Activated CD8-positive, alpha-beta memory T cell treated with anti-CD3 and anti-CD28 coated beads, Interleukin-2, amount 50 U/mL, for 24 hours (primary cell): Measurements from ENCODE around the gene COX7A1.

Experiments
- DNase-seq: peaks from one replicate; pipeline ENCODE4 v3.0.0-alpha.2; 2020; ENCODE audit errors: extremely low read depth

COX7A1 gene

DNA sequence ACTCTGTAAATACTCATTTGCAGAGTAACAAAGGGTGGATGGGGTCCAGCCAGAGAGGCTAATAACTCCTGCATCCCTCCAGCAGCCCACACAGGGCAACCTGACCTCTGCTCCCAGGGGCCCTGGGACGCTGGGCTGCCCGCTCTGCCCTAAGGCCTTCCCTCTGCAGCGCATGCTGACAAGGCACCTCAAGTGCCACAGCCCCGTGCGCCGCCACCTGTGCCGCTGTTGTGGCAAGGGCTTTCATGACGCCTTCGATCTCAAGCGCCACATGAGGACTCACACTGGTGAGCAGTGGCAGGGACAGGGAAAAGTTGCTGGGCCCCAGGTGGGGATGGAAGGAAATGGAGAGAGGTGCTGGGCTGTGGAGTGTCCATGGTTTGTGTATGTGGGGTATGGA is 39.6 kb downstream of the COX7A1 start:
- DNase-seq = no peak

DNA sequence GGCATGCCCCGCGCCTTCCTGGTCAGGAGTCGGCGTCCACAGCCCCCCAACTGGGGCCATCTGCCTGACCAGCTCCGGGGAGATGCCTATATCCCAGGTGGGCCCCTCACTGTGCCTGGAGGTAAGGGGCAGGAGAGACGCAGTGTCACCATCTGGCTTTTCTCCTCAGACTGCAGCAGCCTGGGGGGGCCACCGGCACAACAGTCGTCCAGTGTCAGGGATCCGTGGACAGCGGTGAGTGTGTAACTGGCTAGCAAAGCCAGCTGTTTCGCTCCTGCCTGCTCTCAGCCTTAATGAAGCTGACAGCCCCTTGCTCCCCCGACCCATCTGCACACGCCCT is 41.1 kb downstream of the COX7A1 start:
- no peak for DNase-seq

DNA sequence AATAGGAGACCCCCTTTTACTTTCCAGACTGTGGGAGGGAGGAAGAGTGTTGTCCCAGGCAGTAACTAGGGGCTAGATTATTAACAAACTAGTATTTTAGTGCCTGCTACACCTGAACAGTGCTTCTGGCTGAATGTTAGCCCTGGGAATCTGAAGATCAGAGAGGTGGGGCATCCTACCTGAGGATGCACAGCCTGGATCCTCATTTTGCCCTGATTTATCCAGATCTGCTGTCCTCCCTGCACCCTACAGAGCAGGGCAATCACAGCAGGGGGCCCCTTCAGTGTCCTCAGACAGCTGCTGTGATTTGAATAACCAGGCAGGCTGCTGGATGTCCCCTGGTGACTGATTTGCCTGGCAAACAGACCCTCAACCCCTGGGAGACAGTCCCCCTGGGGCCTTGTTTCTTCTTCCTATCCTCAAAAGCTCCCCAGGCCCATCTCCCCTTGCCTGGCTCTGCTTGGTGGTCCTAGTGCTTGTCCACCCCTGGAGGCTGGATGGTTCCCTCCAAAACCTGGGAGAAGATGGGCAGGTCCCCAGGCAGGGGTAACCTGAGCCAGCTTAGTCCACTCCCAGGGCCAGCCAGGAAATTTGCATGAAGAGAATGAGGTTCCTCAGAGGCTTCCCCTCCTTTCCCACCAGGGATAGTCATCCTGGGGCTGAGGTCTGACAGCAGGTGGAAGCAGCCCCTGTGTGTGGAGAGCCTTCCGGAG is 41.6 kb downstream of the COX7A1 start, which contains the start of gene OVOL3:
OVOL3 (plus strand) TSS at position 657 of the 713 bp plus-strand sequence. CDS start 60 bp downstream, outside the sequence.
- no peak for DNase-seq

DNA sequence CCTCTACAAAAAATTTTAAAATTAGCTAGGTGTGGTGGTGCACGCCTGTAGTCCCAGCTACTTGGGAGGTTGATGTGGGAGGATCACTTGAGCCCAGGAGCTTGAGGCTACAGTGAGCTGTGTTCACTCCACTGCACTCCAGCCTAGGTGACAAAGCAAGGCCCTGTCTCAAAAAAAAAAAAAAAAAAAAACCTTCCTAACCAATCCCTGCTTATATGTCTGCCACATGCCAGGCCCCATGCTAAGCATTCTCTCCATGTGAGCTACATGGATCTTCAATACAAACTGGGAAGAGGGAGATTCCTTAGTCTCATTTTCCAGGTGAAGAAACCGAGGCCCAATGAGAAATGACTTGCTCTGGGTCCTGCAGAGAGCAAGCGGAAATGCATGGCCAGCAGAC is 43.6 kb downstream of the COX7A1 start:
- no peak for DNase-seq

DNA sequence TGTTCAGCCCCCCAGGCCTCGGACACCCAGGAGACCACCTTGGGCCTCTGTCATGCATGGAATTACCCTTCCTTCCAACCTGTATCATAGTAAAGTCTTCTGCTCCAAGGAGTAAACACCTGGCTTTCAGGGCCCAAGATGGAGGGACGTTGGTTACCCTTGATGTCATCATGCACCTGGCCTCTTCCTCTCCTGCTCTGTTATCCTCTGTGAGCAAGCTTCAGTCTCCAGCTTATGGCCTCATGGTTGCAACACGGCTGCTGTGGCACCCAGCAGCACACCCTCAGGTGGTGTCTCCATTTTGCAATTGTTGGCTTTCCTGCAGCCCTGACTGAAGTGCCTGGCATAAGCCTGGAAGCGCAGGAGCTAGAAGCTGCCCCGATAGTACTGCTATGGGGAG is 45.3 kb downstream of the COX7A1 start:
- no peak for DNase-seq

DNA sequence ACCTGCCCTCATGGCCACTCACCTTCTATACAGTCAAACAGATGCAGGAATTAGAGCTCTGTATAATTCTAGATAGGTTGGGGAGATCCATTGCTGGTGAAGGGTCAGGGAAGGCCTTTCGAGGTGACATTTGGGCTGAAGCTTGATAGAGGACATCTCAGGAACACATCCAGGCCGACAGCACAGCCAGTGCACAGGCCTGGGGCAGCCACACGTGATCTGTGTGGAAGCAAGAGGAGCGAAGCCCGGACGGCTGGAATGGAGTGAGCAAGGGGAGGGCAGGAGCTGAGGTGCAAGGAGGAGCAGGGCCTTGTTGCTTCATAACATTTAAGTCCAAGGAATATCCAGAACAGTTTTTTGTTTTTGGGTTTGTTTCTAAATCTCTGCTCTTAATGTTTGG is 45.8 kb downstream of the COX7A1 start:
- no peak for DNase-seq

DNA sequence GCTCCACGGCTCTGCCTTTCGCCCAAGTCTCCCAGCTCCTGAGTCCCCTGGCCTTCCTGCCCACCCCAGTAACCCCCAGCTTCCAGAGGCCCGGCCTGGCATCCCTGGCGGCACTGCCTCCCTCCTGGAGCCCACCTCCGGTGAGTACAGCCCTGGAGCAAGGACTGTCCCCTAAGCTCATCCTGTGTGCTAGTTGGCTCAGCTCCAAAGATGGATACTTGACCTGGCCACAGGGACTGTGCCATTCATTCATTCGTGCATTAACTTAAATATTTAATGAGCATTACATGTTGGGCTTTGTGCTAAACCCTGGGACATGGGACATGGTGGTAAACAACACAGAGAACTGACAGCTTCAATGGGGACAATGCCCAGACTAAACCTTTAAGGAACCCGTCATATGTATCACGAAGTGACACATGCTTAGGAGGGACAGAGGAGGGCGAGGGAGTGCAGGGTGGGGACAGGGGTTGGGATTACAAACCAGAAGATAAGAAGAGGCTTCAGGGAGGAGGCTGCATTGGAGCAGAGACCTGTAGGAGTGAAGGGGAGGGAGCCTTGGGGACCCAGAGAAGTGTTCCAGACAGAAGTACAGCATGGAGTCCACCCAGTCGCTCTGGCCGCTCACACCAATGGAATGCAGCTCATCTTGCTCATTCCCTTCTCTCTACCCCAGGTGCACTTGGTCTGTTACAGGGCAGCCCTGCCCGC is 48.2 kb downstream of the COX7A1 start:
- DNase-seq = no peak

DNA sequence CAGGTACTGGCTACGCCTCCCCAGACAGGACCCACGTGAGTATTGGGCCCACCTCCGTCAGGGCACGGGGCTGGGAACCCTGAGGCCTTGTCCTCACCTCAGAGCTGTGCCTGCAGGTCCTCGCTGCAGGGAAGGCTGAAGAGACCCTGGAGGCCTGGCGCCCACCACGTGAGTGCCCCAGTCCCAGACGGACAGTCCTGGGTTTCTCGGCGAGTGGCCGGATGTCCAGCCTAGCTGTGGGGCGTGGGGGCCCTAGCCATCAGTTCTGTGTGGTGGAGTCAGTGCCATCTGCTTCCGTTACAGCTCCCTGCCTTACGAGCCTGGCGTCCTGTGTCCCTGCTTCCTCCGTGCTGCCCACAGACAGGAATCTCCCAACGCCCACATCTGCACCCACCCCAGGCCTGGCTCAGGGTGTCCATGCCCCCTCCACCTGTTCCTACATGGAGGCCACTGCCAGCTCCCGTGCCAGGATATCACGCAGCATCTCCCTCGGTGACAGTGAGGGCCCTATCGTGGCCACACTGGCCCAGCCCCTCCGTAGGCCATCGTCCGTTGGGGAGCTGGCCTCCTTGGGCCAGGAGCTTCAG is 49.1 kb downstream of the COX7A1 start:
- no peak for DNase-seq

DNA sequence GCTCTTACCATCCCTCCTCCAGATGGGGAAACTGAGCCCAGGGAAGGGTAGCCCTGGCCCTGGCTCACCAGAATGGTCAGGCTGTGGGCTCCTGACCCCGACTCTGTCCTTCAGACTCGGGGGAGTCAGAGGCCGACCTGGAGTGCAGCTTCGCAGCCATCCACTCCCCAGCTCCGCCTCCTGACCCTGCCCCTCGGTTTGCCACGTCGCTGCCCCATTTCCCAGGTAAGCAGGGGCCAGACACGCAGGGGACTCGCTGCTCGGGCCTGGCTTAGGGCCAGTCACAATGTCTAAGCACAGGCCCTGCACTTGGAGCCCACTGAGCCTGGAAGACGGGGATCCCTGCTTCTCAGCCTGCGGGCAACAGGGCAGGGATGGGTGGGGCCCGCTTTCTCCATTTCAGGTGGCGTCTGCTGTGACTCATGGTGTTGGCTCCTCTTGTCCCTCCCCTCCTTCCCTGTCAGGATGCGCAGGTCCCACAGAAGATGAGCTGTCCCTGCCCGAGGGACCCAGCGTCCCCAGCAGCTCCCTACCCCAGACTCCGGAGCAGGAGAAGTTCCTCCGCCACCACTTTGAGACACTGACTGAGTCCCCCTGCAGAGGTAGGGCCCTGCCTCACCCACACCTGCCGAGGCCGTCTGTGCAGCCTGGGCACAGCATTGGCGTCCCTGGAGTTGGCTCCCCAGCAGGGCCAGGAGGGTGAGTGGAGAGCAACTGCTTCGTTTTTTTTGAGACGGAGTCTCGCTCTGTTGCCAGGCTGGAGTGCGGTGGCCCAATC is 50.5 kb downstream of the COX7A1 start:
- no peak for DNase-seq
